Neural cell (in vitro differentiated cells): ENCODE results near the gene CDH4. TPM values are rescaled to one million over a fixed set of nuclear protein-coding genes. Genes with fewer than 3 reads are reported as not detected.

ENCODE experiments used
- H2AFZ ChIP-seq: fragments of 200-600, 300-800 bp; sonication (generic), shearing (Covaris generic); 2 replicates; pipeline ENCODE4 v1.6.0; 2014; ENCODE audit warnings: low read depth, mild to moderate bottlenecking, antibody characterized with exemption, low read length, moderate library complexity
- H3F3A ChIP-seq: fragments of 200-600 bp; shearing (Covaris generic); 2 replicates; pipeline ENCODE4 v1.6.1; 2016; ENCODE audit warnings: mild to moderate bottlenecking, moderate library complexity, mixed read lengths, antibody characterized with exemption, low read length; ENCODE audit not compliant: insufficient read depth, poor library complexity, severe bottlenecking
- H3K27ac ChIP-seq: fragments of 200-600, 300-800 bp; sonication (generic), shearing (Covaris generic); 2 replicates; pipeline ENCODE4 v1.5.1; 2014; ENCODE audit warnings: mild to moderate bottlenecking, low read length, moderate library complexity
- H3K27me3 ChIP-seq: fragments of 300-800, 200-600 bp; sonication (generic), shearing (Covaris generic); 2 replicates; pipeline ENCODE4 v1.6.0; 2014; ENCODE audit warnings: mild to moderate bottlenecking, low read depth, low read length, moderate library complexity; ENCODE audit not compliant: insufficient read depth
- H3K36me3 ChIP-seq: fragments of 300-800, 200-600 bp; sonication (generic), shearing (Covaris generic); 2 replicates; pipeline ENCODE4 v1.5.1; 2014; ENCODE audit warnings: mild to moderate bottlenecking, antibody characterized with exemption, low read length, moderate library complexity; ENCODE audit not compliant: insufficient read depth
- H3K4me2 ChIP-seq: fragments of 300-800, 200-600 bp; sonication (generic), shearing (Covaris generic); 2 replicates; pipeline ENCODE4 v1.6.0; 2014; ENCODE audit warnings: mild to moderate bottlenecking, low read length
- H3K4me3 ChIP-seq: fragments of 300-800, 200-600 bp; sonication (generic), shearing (Covaris generic); 2 replicates; pipeline ENCODE4 v1.5.1; 2014; ENCODE audit warnings: mild to moderate bottlenecking, low read length, moderate library complexity
- H3K79me2 ChIP-seq: fragments of 200-600 bp; shearing (Covaris generic); replicated peaks from 2 replicates; pipeline ENCODE4 v1.6.0; 2014; ENCODE audit warnings: mild to moderate bottlenecking, low read length, moderate library complexity; ENCODE audit not compliant: insufficient read depth
- H3K9ac ChIP-seq: fragments of 300-800, 200-600 bp; sonication (generic), shearing (Covaris generic); 2 replicates; pipeline ENCODE4 v1.6.1; 2016; ENCODE audit warnings: mild to moderate bottlenecking, low read length, mixed read lengths
- H3K9me2 ChIP-seq: fragments of 200-600 bp; shearing (Covaris generic); 2 replicates; pipeline ENCODE4 v1.6.1; 2016; ENCODE audit warnings: mild to moderate bottlenecking, low read length, mixed read lengths; ENCODE audit not compliant: insufficient read depth
- H3K9me3 ChIP-seq: fragments of 200-600, 300-800 bp; sonication (generic), shearing (Covaris generic); 2 replicates; pipeline ENCODE4 v1.6.1; 2016; ENCODE audit warnings: mild to moderate bottlenecking, mixed run types, low read length, moderate library complexity, mixed read lengths
- H4K20me1 ChIP-seq: fragments of 200-600 bp; shearing (Covaris generic); 2 replicates; pipeline ENCODE4 v1.6.1; 2016; ENCODE audit warnings: mild to moderate bottlenecking, mixed run types; ENCODE audit not compliant: insufficient read depth
- CTCF ChIP-seq: fragments of 450-650 bp; IDR thresholded peaks from 2 replicates; pipeline ENCODE4 v1.5.1; 2014; ENCODE audit warnings: antibody characterized with exemption, mild to moderate bottlenecking, moderate library complexity; ENCODE audit not compliant: poor library complexity, severe bottlenecking
- EP300 ChIP-seq: fragments of 450-650 bp; conservative IDR thresholded peaks from 2 replicates; pipeline ENCODE4 v1.6.1; 2014; ENCODE audit warnings: antibody characterized with exemption, mild to moderate bottlenecking, moderate library complexity; ENCODE audit not compliant: poor library complexity, severe bottlenecking
- EZH2 ChIP-seq: fragments of 200-600, 300-800 bp; shearing (Covaris generic), sonication (generic); IDR thresholded peaks from 2 replicates; pipeline ENCODE4 v1.6.1; 2014; ENCODE audit warnings: antibody characterized with exemption, low read length, borderline replicate concordance, mild to moderate bottlenecking; ENCODE audit not compliant: insufficient read depth, poor library complexity, severe bottlenecking
- MXI1 ChIP-seq: fragments of 450-650 bp; conservative IDR thresholded peaks from 2 replicates; pipeline ENCODE4 v1.6.1; 2014; ENCODE audit warnings: antibody characterized with exemption, mild to moderate bottlenecking; ENCODE audit not compliant: poor library complexity, severe bottlenecking
- POLR2AphosphoS5 ChIP-seq: IDR thresholded peaks from 2 replicates; pipeline ENCODE4 v1.6.1; 2012
- RAD21 ChIP-seq: fragments of 450-650 bp; conservative IDR thresholded peaks from 2 replicates; pipeline ENCODE4 v1.6.1; 2014; ENCODE audit warnings: antibody characterized with exemption, mild to moderate bottlenecking, moderate library complexity
- REST ChIP-seq: IDR thresholded peaks from 2 replicates; pipeline ENCODE4 v1.6.1; 2012; ENCODE audit warnings: borderline replicate concordance
- SMC3 ChIP-seq: fragments of 450-650 bp; conservative IDR thresholded peaks from 2 replicates; pipeline ENCODE4 v1.6.1; 2014; ENCODE audit warnings: antibody characterized with exemption, mild to moderate bottlenecking, moderate library complexity; ENCODE audit not compliant: poor library complexity
- TAF1 ChIP-seq: IDR thresholded peaks from 2 replicates; pipeline ENCODE4 v1.6.1; 2012; ENCODE audit warnings: low read depth
- polyA plus RNA-seq: library from polyadenylated mRNA; depleted of rRNA; stranded (reverse); fragments of >200 nt; gene quantifications from 2 replicates; pipeline ENCODE4 v1.2.3, GENCODE V29; 2014

The CDH4 gene
- polyA plus RNA-seq, 1 donor from 2014 or later = 24.6 TPM

GRCh38 chr20:61755971-61756845 is 504.1 kb downstream of the CDH4 start:
- H3K9me2 ChIP-seq = no peaks in the 10 kb centered on the region
- TF ChIP-seq RAD21 (no peak), REST (no peak), SMC3 (no peak), POLR2AphosphoS5 (no peak), TAF1 (no peak), EP300 (no peak), MXI1 (no peak), CTCF (no peak), EZH2 (no peak)
- no peaks in the 10 kb centered on the region for H3F3A ChIP-seq
- no peak overlapping the region for H3K4me3 ChIP-seq
- H3K36me3 ChIP-seq = no peaks in the 10 kb centered on the region
- no peak overlapping the region for H2AFZ ChIP-seq
- H3K27ac ChIP-seq = no peak overlapping the region
- no peak overlapping the region for H3K4me2 ChIP-seq
- no peaks in the 10 kb centered on the region for H3K79me2 ChIP-seq
- H3K9me3 ChIP-seq = no peaks in the 10 kb centered on the region
- H3K27me3 ChIP-seq = no peaks in the 10 kb centered on the region
- no peak overlapping the region for H3K9ac ChIP-seq
- no peaks in the 10 kb centered on the region for H4K20me1 ChIP-seq

- no peak overlapping the region for H3K4me3 ChIP-seq
- no peak overlapping the region for H3K27ac ChIP-seq
- no peaks in the 10 kb centered on the region for H3K27me3 ChIP-seq
- H3K79me2 ChIP-seq = no peaks in the 10 kb centered on the region
- H2AFZ ChIP-seq = no peak overlapping the region
- no peaks in the 10 kb centered on the region for H3K9me2 ChIP-seq
- H3K9ac ChIP-seq = no peak overlapping the region
- H4K20me1 ChIP-seq = no peaks in the 10 kb centered on the region
- no peaks in the 10 kb centered on the region for H3F3A ChIP-seq
- no peaks in the 10 kb centered on the region for H3K9me3 ChIP-seq
- H3K4me2 ChIP-seq = no peak overlapping the region
- TF ChIP-seq MXI1 (no peak), RAD21 (no peak), REST (no peak), SMC3 (no peak), EP300 (no peak), POLR2AphosphoS5 (no peak), EZH2 (no peak), TAF1 (no peak), CTCF (no peak)
- H3K36me3 ChIP-seq = no peaks in the 10 kb centered on the region
Measured at GRCh38 chr20:61756966-61757677, 505.1 kb downstream of the CDH4 start.
